Suppressor macrophage treated with lipopolysaccharide for 4 hours (primary cell): ENCODE results near the gene TPCN2.
A peak's percentile ranks its signal among the peaks of the same experiment; 100 is the strongest.

ENCODE experiments used
- DNase-seq: peaks from one replicate; pipeline ENCODE4 v3.0.0-alpha.2; 2020

Gene TPCN2

DNA sequence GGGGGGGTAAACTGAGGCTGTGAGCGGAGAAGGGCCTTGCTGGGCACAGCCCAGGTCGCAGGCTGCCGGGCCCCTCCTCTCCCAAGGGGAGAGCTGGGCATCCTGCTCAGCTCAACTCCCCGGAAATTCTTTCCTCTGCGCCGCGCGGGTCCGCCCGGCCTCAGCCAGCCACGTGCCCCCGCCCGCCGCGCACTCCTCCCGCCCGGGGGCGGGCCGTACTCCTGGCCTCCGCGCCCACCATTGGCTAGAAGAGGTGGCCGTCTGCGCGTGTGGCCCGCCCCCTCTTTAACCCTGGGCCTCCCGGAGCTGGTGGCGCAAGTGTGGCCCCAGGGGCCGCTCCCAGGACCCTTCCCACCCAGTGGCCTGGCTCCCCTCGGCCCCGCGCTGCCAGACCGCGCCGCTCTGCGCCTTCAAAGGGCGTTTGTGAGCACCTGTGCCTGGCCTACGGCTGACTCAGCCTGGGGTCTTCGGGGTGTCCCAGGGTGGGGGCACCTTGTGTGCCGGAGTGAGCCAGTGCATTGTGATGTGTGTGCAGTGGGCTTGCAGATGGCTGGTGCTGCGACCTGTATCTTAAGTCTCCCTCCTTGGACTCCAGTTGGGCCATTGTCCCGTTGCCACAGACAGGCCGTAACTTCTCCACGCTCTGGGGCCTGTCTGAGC is 37.6 kb upstream of the TPCN2 start:
- DNase-seq: peak; percentile 77

- no peak for DNase-seq
These were observed 37.1 kb upstream of the TPCN2 start for GRCh38 chr11:69011624-69012091.

DNA sequence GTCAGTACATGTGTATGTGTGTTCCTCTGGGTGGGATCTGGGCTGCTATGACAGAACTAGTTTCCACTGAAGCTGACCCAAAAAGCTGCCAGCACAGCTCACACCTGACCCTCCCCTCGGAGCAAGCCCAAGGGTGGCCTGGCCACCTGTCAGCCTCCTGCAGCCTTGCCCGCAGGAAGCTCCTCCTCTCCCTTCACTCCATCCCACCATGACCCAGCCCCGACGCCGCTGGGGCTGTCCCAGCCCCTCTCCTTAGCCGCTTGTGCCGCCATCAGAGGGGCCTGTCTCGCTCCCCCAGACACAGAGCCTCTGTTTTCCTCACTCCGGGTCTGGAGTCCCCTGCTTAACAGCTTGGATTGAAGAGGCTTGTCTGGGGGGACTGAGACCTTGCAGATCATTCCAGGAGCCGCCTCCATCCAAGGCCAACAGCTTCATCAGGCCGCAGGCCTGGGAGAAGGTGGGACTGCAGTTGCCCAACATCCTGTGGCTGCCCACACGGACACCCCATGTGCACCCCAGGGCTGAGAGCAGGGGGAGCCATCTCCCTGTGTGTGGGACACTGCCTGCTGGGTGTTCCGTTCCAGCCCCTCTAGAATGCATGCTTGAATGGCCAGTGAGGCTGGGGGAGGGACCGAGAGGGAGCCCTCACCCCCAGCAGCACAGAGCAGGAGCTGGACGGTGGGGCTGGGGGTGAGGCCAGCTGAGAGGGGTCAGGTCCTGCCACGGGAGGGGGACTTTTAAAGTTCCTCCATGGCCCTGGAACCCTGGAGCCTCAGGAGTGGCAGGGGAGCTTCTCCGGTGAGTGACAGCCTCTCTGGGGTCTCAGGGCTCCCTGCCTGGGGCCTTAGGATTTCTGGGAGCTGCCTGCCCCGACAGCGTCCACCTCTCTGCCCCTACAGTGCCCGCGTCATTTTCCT is 36.4 kb upstream of the TPCN2 start:
- no peak for DNase-seq

DNA sequence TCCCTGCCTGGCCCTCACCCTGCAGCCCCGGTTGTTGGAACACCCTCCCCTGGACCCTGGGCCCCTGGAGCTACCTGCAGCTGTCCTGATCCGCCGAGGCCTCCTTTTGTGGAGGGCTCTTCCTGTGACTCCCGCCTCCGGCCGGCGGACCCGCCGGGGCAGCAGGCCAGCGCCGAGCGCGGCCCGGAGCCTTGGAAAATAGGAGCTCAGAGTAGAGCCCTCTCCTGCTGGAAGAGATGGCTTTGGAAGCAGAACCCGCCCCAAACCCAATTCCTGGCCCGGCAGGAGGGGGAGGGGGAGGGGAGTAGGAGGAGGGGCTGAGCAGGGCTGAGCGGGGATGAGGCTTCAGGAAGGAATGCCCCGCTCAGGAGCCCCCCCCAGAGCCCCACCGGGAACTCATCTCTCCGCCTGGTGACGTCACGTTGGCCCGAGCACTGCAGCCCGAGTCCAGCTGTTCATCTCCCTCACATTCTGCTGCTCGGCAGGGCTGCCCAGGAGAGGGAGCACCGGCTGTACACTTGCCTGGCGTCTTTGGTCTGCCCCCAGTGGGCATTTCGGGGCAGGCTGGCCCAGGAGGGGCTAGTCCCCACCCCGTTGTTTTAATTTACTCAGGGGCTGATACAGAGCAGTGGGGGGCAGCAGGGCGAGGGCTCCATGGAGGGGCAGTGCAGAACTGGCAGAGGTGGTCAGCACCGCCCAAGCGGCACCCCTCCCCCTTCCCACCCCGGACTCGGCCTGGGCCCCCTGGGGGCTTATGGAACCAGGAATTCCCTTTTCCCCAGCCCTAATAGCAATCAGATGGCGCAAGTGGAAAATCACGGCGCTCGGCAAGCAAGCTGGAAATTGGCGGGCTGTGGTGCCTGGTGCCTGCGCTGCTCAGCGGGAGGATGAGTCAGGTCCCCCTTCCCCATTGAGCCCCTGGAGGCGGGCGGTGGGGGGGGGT is 35.5 kb upstream of the TPCN2 start, which contains the start of gene MRGPRF:
MRGPRF (minus strand) TSS at position 238 of the 943 bp plus-strand sequence. CDS start 3,345 bp downstream, outside the sequence.
- peak; percentile 33 for DNase-seq

DNA sequence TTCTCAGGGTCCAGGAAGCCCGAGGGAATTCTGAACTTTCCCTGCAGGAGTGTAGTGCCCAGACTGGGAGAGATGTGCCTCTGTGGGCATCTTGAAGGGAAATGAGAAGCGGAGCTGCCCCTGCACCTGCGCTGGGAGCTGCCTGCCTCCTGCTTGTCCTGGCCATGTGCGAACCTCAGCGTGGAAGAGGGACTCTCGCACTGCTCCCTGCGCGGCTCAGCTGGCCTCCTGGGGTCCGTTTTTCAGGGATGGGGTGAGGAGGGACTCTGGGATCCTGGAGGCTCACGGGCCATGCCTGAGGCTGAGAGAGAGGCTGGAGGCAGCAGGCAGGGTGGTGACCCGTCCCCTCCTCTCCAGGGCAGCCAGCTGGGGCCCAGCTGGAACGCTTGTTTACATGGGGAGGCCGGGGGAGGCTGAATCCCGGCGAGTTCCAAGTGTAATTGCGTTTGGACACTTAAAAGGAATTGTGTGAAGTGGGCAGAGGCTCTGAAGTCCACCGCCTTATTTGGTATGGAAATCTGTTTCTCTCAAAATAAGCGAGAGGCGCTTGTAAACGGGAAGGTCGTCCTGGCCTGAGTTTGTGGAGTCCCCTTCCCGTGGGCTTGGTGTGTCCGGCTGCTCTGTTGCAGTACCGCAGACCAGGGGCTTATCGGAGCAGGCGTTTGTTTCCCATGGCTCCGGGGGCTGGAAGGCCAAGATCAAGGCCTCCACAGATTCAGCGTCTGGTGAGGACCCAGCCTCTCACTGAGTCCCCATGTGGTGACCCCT is 34.5 kb upstream of the TPCN2 start:
- no peak for DNase-seq

- no peak for DNase-seq
These were observed 33.7 kb upstream of the TPCN2 start for GRCh38 chr11:69014898-69015549.

- DNase-seq: no peak
These were observed 30.8 kb upstream of the TPCN2 start for GRCh38 chr11:69017951-69018350.

- no peak for DNase-seq
These were observed 29.8 kb upstream of the TPCN2 start for GRCh38 chr11:69018924-69019323.

GRCh38 chr11:69022260-69022659 is 26.5 kb upstream of the TPCN2 start:
- no peak for DNase-seq

GRCh38 chr11:69024509-69024908 is 24.2 kb upstream of the TPCN2 start:
- DNase-seq: no peak

GRCh38 chr11:69027704-69028372 is 20.9 kb upstream of the TPCN2 start:
- DNase-seq: peak; percentile 87

- peak; percentile 77 for DNase-seq
These were observed 18.4 kb upstream of the TPCN2 start for GRCh38 chr11:69030301-69030700.

DNA sequence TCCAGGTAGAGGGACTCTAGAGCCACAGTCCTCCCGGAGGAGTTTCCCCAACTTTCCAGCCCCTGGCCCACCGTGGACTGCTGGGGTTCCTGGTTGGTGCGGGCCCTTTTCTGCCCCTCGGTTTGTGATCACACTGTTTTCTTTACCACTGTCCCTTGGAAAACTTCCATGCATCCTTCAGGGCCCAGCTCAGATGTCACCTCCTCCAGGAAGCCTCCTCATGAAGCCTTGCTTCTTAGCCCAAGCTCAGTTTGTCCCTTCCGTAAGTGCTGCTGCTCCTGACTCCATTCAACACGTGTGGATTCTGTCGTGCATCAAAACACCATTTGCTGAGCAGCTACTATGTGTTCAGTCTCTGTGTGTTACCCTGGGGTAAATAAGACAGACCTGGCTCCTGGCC is 15.9 kb upstream of the TPCN2 start:
- DNase-seq: no peak

- DNase-seq: no peak
These were observed 15.3 kb upstream of the TPCN2 start for GRCh38 chr11:69033431-69033830.

- DNase-seq: no peak
These were observed 14.4 kb upstream of the TPCN2 start for GRCh38 chr11:69034123-69034867.

DNA sequence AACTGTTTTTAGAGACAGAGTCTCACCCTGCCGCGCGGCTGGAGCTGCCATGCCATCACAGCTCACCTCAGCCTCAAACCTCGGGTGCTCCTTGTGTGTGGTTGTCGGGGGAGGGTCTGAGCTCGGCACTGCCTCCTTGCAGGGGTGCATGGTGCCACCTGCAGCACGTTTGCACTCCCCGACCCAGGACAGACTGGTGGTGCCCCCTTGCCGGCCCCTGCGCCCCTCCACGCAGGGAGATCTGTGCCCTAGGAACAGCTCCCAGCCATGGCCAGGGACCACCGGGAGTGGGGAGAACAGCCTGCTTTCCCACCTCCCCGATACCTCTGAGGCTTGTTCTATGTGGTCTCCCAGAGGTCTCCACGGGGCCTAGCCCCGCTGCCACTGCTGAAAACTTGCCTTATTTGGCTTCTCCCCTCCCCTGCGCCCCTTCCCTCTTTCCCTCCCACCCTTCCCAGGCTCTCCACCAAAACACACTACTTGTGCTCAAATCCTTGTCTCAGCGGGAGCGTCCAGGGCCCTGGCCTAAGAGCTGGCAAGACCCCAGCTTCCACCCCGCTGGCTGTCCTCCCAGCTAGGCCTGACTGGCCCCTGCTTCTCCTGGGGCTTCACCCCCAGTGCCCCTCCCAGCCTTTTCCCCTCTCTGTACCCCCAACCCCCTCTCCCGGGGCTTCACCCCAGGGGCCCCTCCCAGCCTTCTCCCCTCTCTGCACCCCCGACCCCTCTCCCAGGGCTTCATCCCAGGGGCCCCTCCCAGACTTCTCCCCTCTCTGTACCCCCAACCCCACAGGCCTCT is 13.4 kb upstream of the TPCN2 start:
- no peak for DNase-seq

- no peak for DNase-seq
These were observed 12.8 kb upstream of the TPCN2 start for GRCh38 chr11:69035946-69036340.

GRCh38 chr11:69037074-69037473 is 11.7 kb upstream of the TPCN2 start:
- no peak for DNase-seq

DNA sequence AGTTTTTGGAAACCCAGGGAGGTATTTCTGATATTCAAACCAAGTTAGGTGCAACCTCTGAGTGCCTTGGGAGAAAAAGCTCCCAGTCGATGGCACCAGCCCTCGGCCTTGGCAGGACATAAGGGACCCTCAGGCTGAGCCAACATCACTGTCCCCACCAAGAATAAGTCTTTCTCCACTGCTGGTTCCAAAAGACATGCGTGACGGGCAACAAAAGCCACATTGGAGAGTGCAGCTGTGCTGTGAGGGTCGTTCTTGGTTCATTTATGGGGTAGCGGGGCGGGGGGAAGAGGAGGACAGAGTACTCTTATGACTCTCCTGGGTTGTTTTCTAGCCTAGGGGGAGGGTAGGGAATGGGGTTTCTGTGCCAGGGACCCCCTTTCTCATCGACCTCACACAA is 11.2 kb upstream of the TPCN2 start:
- DNase-seq: no peak
